ENCODE data around the gene GNG8.
"Not testable (repeated sequence)": the region's sequence is repeated elsewhere in the genome, so short reads cannot be mapped to it uniquely, and the experiment has no call there.

The GNG8 gene

GRCh38 chr19:46644720-46645119 lies 8.7 kb upstream of the GNG8 start:
- DNase-seq, result no peak

GRCh38 chr19:46640656-46641055 lies 4.7 kb upstream of the GNG8 start:
- DNase-seq, result no peak

GRCh38 chr19:46639358-46640182 lies 3.6 kb upstream of the GNG8 start:
- peak; percentile 72 for DNase-seq

- no peak for DNase-seq
These were observed 1.2 kb upstream of the GNG8 start for GRCh38 chr19:46637224-46637623.

- no peak for DNase-seq
These were observed 1.3 kb downstream of the GNG8 start for GRCh38 chr19:46634656-46635218.

- peak; percentile 87 for DNase-seq
These were observed 1.9 kb downstream of the GNG8 start for GRCh38 chr19:46634045-46634655.

GRCh38 chr19:46633130-46633529 lies 2.9 kb downstream of the GNG8 start:
- DNase-seq, result no peak

- DNase-seq, result peak; percentile 79
These were observed 4.5 kb downstream of the GNG8 start for GRCh38 chr19:46631481-46631880.

GRCh38 chr19:46630586-46631205 lies 5.3 kb downstream of the GNG8 start:
- DNase-seq, result no peak

GRCh38 chr19:46629546-46630025 lies 6.4 kb downstream of the GNG8 start:
- DNase-seq, result no peak

GRCh38 chr19:46628970-46629369 lies 7.0 kb downstream of the GNG8 start:
- not testable (repeated sequence) for DNase-seq

- no peak for DNase-seq
These were observed 9.6 kb downstream of the GNG8 start for GRCh38 chr19:46626446-46626845.

- DNase-seq, result no peak
These were observed 10.3 kb downstream of the GNG8 start for GRCh38 chr19:46625731-46626130.

- DNase-seq, result peak; percentile 88
These were observed 10.9 kb downstream of the GNG8 start, which contains the start of gene PTGIR for GRCh38 chr19:46624958-46625661. TSS of gene PTGIR (minus strand) at chr19:46625089. CDS start at chr19:46624225, 864 bp downstream.

GRCh38 chr19:46623915-46624502 lies 12.0 kb downstream of the GNG8 start:
- DNase-seq, result no peak

GRCh38 chr19:46622118-46622446 lies 13.9 kb downstream of the GNG8 start:
- DNase-seq, result no peak

- DNase-seq, result no peak
These were observed 14.5 kb downstream of the GNG8 start for GRCh38 chr19:46621191-46622117.

- DNase-seq, result peak; percentile 40
These were observed 15.3 kb downstream of the GNG8 start for GRCh38 chr19:46620716-46621115.

- DNase-seq, result no peak
These were observed 15.7 kb downstream of the GNG8 start for GRCh38 chr19:46620267-46620666.

- DNase-seq, result no peak
These were observed 17.3 kb downstream of the GNG8 start for GRCh38 chr19:46618670-46619231.

- no peak for DNase-seq
These were observed 18.4 kb downstream of the GNG8 start for GRCh38 chr19:46617601-46618000.

Data from EL (cell line).